ENCODE measurements around the gene JPH3.

DNA sequence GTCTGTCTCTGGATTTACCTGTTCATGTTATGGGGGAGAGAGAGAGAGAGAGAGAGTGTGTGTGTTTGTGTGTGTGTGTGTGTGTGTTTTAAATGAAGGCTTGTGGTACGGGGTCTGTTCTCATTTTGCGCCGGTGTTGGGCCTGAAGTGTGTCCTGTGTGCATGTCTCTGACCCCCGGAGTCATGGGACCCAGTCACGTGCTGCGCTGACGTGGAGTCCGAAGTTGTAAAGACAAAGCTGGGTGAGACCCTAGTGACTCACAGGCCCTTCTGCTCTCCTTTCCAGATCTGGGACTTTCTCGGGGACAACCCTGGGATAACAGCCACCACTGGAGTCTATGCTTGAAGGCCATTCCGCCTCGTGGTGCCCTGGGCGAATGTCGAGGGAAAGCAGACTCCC is 35.0 kb downstream of the JPH3 start:
- TF ChIP-seq POLR2A (IDR thresholded peaks at IDR 0.05), result no peak
- TF ChIP-seq, protein P1, sequence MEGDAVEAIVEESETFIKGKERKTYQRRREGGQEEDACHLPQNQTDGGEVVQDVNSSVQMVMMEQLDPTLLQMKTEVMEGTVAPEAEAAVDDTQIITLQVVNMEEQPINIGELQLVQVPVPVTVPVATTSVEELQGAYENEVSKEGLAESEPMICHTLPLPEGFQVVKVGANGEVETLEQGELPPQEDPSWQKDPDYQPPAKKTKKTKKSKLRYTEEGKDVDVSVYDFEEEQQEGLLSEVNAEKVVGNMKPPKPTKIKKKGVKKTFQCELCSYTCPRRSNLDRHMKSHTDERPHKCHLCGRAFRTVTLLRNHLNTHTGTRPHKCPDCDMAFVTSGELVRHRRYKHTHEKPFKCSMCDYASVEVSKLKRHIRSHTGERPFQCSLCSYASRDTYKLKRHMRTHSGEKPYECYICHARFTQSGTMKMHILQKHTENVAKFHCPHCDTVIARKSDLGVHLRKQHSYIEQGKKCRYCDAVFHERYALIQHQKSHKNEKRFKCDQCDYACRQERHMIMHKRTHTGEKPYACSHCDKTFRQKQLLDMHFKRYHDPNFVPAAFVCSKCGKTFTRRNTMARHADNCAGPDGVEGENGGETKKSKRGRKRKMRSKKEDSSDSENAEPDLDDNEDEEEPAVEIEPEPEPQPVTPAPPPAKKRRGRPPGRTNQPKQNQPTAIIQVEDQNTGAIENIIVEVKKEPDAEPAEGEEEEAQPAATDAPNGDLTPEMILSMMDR (IDR thresholded peaks at IDR 0.05), result no peak
